ENCODE results near the gene OR6C65.

Gene OR6C65

DNA sequence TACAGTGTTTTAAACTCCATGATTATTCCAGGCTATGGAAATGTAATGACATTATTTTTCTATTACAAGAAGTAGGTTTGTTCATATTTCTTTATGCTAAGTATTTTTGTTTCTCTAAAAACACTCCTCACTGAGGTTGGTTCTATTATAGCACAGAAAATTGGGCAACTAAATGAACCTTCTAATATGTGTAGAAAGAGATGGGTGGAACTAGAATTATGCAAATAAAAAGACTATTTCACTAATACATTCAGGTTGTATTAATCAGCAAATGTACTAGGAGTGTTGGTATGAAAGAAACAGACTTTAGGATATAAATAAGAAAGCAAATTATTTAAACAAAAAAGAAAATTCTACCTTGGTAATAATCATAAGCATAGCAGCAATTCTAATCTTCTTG is 48.5 kb downstream of the OR6C65 start:
- no peak for DNase-seq
